ENCODE data around the gene TCERG1. TPM values are rescaled to one million over a fixed set of nuclear protein-coding genes. Genes with fewer than 3 reads are reported as not detected.
"Not testable (repeated sequence)": the region's sequence is repeated elsewhere in the genome, so short reads cannot be mapped to it uniquely, and the experiment has no call there.

TCERG1 gene
- total RNA-seq, 4 donors from 2014 or later, result 59.1 to 164 (median 65.1) TPM

DNA sequence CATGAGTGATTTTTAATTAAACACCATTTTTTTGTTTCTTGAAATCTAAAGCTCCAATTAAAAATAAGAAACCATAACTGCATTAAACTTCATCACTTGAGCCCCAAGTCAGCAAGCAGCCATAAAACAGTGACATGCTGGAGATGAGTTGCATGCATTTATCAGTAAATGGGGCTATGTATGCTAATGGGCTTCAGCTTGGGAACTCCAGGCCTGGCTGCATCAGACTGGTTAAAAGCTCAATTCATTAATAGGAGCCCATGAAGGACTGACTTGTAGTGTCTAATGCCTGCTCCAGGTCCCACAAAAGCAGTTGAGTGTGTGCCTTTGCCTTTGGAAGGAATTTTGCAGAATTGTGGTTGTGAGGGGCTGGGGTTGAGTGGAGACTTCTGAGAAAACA, 102.5 kb downstream of the TCERG1 start:
- Histone ChIP-seq H3K4me1 (no peaks in the 10 kb centered on the region), H3K4me3 (no peak overlapping the region), H3K27me3 (no peaks in the 10 kb centered on the region), H3K9me3 (no peaks in the 10 kb centered on the region), H3K36me3 (no peaks in the 10 kb centered on the region), H3K27ac (no peak overlapping the region)
- no peak for DNase-seq (ENCODE audit: low spot score in 2 of 2)
- TF ChIP-seq POLR2A (IDR thresholded peaks at IDR 0.05), result no peak
- TF ChIP-seq EP300 (IDR thresholded peaks at IDR 0.05), result no peak
- TF ChIP-seq, protein P1, sequence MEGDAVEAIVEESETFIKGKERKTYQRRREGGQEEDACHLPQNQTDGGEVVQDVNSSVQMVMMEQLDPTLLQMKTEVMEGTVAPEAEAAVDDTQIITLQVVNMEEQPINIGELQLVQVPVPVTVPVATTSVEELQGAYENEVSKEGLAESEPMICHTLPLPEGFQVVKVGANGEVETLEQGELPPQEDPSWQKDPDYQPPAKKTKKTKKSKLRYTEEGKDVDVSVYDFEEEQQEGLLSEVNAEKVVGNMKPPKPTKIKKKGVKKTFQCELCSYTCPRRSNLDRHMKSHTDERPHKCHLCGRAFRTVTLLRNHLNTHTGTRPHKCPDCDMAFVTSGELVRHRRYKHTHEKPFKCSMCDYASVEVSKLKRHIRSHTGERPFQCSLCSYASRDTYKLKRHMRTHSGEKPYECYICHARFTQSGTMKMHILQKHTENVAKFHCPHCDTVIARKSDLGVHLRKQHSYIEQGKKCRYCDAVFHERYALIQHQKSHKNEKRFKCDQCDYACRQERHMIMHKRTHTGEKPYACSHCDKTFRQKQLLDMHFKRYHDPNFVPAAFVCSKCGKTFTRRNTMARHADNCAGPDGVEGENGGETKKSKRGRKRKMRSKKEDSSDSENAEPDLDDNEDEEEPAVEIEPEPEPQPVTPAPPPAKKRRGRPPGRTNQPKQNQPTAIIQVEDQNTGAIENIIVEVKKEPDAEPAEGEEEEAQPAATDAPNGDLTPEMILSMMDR (IDR thresholded peaks at IDR 0.05), result no peak
- no peak for TF ChIP-seq POLR2AphosphoS5 (IDR thresholded peaks at IDR 0.05)

DNA sequence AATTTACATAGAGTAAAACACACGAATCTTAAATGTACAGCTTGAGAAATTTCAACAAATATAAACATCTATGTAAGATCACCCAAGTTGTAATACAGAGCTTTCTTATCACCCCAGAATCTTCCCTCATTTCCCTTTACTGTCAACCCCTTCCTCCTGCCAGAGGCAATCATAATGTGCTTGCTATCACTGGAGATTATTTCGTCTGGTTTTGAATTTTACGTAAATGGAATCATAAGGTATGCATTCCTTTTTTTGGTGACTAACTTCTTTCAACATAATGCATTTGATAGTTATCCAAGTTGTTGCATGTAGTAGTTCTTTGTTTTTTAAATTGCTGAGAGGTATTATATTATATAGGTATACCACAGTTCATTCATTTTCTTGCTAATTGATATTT, 106.3 kb downstream of the TCERG1 start:
- 33% methylated on average over 3 of the region's 3 CpGs for WGBS
- no peaks in the 10 kb centered on the region for H3K9me3 ChIP-seq

DNA sequence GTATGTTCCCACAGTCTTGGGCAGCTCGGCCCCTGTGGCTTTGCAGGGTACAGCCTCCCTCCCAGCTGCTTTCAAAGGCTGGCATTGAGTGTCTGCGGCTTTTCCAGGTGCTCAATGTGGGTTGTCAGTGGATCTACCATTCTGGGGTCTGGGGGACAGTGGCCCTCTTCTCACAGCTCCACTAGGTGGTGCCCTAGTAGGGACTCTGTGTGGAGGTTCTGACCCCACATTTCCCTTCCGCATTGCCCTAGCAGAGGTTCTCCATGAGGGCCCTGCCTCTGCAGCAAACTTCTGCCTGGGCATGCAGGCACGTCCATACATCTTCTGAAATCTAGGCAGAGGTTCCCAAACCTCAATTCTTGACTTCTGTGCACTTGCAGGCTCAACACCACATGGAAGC, 109.8 kb downstream of the TCERG1 start:
- H3K4me3 ChIP-seq; H3K4me1 ChIP-seq; H3K9me3 ChIP-seq; H3K27ac ChIP-seq; H3K36me3 ChIP-seq; DNase-seq (ENCODE audit: low spot score in 2 of 2); H3K27me3 ChIP-seq: not testable (repeated sequence)
- WGBS, result 94% methylated on average over 4 of the region's 4 CpGs

More for the DNA sequence above, 106.3 kb downstream of the TCERG1 start:
- no peak overlapping the region for H3K27ac ChIP-seq
- H3K4me1 ChIP-seq, result no peaks in the 10 kb centered on the region
- no peak overlapping the region for H3K4me3 ChIP-seq
- no peak for DNase-seq (ENCODE audit: low spot score in 2 of 2)
- TF ChIP-seq, protein P1 (IDR thresholded peaks at IDR 0.05), result no peak
- no peak for TF ChIP-seq POLR2AphosphoS5 (IDR thresholded peaks at IDR 0.05)
- no peak for TF ChIP-seq EP300 (IDR thresholded peaks at IDR 0.05)
- no peak for TF ChIP-seq POLR2A (IDR thresholded peaks at IDR 0.05)
- H3K36me3 ChIP-seq, result no peaks in the 10 kb centered on the region
- no peaks in the 10 kb centered on the region for H3K27me3 ChIP-seq

DNA sequence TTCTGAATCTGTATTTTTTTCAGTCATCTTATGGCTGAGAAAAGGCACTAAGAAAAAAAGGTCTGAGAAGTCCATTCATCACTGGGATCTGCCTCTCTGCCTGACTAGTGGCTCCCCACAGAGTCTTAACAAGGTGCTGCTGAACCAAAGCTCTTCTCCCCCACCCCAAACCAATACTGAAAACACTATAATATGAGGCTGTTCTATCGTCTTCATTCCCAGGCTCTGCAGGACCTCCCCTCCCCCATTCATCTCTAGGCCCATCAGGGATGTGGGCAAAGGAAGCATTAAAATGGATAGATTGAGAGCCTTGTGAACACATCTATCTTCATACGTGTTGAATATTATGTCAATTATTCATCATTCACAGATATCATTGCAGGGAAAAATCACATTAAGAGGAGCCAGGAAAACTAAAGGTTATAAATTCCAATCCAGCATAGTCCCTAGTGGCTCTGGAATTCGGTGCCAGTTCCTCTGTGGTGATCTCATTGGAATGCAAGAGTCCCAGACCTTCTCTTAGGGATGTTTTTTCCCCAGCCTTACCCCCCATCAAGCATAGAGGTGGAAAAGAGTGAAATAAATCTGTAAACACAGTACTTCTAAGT, 113.2 kb downstream of the TCERG1 start:
- Histone ChIP-seq H3K4me3 (no peak overlapping the region), H3K27ac (no peak overlapping the region), H3K4me1 (no peaks in the 10 kb centered on the region), H3K36me3 (no peaks in the 10 kb centered on the region), H3K27me3 (no peaks in the 10 kb centered on the region), H3K9me3 (no peaks in the 10 kb centered on the region)
- TF ChIP-seq, protein P1 (IDR thresholded peaks at IDR 0.05), result no peak
- TF ChIP-seq POLR2A (IDR thresholded peaks at IDR 0.05) (no peak), EP300 (IDR thresholded peaks at IDR 0.05) (no peak), POLR2AphosphoS5 (IDR thresholded peaks at IDR 0.05) (no peak)
- WGBS, result 40% methylated on average over 3 of the region's 3 CpGs
- DNase-seq (ENCODE audit: low spot score in 2 of 2), result no peak

Other genes with a start within 250 kb of the TCERG1 start
- 10 to 100 TPM; 19.4 to 47.6 (median 22.2) TPM for gene RBM27, start 243.7 kb upstream of the TCERG1 start, total RNA-seq
- under 1 TPM in 1 of 4 donors, not detected in 3; 0.19 TPM for gene POU4F3, start 108.5 kb upstream of the TCERG1 start, total RNA-seq
- not detected for gene GPR151, start 68.9 kb downstream of the TCERG1 start, total RNA-seq